Occipital lobe (tissue), 2 donors: ENCODE results near the gene LHX1. TPM values are rescaled to one million over a fixed set of nuclear protein-coding genes. Genes with fewer than 3 reads are reported as not detected.

ENCODE experiments used
- DNase-seq: peaks from one replicate; lab custom pipeline; 2025; lab: John Stamatoyannopoulos, UW
- total RNA-seq: library from RNA; depleted of rRNA; stranded (reverse); fragments of >200 nt; gene quantifications from one replicate; pipeline ENCODE4 v1.2.3, GENCODE V29; 2014

The LHX1 gene
- total RNA-seq, 1 donor from 2014 or later = not detected

DNA sequence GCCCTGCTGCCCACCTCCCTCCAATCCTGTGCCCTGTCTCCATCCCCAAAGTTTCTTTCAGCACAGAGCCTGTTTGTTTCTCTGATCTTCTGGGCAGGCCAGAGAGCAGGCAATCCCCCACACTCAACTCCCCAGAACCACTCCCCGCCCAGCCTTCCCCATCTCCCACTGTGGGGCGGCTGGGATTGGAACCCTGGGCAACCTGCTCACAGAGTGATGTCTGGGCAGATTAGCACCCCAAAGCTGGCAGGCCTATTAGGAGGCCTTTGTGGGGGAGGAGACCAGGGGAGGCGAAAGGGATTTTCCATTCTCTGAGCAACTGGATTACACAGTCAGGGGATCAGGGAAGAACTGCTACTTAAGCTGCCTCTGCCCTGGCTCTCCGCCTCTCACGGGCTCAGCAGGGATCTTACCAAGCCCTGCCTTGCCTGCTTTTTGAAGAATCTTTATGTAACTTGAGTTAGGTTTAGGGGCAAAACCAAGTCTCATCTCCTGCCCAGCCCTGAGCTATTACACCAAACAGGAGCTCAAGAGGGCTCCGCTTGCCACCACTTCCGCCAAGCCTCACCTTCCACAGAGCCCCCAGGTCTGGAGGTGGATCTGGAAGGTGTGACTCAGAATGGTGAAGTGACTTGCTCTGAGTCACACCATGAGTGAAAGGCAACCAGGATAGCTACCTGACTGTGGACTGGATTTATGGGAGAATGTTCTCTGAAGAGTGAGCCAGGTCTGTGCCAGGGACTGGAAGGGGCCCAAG, 16.0 kb upstream of the LHX1 start:
- DNase-seq = no peak

DNA sequence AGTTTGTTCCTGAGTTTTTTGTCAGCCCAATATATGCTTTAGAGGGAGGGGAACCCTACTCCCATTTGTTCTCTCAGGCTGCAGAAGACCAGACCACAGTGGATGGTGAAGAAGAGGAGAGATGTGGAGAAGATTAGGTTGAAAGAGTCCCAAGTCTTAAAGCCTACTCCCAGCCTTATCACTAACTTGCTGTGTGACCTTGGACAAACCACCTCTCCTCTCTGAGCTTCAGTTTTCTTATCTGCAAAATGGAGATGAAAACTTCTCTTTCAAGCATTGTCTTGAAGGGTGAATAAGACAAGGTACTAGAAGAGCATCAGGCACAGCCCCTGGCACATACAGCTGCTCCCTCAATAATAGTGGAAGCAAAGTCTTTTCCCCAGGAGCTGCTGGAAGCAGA, 15.1 kb upstream of the LHX1 start:
- no peak for DNase-seq

DNA sequence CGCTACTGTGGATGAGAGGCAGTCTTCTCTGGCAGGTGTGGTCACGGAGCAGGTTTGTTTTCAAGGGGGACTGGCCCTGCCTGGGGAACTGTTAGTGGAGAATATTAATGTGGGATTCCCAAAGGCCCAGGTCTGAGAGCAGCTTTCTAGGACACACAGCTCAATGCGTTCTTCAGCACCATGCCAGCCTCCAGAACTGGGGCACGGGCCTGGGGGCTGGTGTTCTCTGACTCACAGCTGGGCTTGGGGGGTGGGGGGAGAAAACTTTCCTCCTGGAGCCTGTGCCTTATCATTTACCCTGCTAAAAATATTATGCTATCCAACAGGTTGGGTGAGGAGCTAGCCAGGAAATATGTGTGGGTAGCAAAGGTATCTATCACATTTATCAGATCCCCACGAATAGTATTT, 13.5 kb upstream of the LHX1 start:
- DNase-seq = no peak

DNA sequence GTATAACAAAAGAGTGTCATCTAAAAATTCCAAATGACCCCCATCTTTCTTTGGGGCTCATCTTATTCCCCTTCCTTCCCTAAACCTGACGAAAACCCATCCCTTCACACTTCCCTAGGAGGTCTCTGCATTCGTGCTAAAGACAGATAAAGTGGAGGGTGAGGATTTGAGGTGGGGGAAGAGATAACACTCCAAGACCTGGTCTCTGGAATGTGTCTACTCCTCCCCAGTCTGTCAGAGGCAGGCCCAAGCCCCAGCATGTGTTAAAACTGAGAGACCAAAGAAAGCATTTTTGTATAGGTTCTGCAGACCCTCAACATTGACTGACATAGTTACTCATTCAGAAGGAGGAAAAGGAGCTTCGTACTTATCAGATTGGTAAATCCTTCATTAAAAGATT, 11.0 kb upstream of the LHX1 start:
- DNase-seq = no peak

DNA sequence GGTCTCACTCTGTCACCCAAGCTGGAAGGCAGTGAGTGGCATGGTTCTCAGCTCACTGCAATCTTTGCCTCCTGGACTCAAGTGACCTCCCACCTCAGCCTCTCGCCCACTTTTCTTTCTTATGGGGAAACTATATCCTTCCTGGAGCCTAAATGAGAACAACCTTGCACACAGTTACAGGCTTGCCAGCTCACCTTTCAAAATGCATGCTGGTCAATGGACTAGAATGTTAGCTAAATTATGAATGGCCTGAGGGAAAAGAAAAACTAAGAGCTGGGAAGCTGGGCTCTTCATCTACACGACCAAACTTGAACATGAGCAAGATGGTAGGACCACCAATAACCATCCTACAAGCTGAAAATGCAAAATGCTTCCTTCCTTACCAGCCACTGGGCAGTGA, 10.6 kb upstream of the LHX1 start:
- DNase-seq = no peak

DNA sequence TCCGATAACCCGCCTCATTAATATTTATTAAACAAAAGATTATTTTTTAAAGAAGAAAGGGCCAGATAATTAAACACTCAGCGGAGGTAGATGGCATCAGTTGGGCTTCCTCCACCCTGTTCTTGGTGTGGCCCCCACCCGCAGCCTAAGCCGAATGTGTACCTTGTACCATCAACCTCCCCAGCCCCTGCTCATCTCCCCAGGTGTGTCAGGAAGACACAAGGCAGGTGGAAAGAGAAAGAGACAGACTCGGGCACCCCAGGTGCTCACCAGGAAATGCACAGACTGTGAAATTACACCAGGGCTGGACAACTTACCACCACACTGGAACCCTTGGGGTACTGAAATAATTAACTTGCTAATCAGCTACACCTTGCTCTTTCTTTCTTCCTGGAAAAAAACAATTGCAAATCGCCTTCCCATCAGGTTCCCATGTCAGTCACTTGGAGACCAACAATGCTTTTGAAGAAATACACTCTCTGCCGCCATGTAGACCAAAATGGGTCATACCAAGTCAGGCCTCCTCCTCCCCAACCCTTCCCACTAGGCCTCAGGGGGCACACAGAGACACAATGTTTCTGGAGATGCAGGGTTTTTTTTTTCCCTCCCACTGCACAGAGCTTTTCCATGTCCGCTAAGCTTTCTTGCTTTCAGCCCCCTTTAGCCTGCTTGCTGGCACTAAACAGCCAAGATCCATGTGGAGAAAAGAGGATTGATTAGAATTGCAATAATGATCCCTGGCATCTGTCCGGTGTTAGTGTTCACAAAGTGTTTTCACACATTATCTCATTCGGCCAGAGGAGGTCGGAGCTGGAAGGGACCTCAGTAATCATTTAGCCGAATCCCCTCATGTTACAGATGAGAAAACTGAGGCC, 8.6 kb upstream of the LHX1 start:
- no peak for DNase-seq

DNA sequence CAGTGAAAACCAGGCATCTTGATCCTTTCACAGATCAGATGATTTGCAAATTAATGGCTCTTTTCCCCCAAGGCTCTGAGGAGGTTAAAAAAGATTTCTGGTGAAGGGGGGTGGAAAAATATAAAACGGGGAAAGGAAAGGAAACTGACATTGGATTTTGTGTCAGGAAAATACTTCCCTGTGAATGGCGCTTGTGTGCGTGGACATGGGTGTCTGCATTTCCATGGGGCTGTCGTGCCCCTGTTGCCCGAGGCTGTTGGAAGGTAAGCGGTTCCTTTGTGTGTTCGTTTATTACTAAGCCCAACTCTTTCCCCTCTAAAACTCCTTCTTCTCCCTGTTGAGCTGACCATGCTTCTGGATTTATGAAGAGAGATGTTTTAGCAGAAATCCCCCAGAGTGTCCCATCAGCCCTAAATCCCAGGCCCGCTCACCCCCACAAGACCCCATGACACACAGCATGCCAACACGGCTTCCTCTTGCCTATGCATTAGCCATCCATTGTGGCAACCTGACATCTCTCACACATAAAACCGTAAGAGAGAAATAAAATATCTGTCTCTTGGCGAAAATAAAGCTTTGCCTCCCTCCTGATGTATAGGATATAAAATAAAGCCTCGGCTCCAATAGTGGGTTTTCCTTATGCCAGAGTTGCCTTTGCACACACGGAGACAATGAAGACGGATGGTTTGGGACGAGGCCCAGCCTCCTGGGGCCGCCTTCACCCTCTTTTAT, 7.3 kb upstream of the LHX1 start:
- DNase-seq = no peak

DNA sequence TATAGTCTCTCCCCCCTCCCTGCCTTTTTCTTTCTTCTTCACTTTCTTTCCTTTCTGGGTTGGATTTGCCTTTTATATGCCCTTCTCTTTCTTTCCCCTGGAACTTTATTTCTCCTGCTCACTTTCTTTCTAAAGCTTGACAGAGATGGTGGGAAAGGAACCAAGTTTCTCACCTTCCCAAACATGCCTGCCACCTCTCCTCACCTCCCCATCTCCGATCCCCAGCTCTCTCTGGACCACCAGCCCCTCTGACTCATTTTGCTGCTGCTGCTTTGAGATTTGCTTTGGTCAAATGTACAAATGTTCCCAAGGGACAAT, 6.7 kb upstream of the LHX1 start:
- DNase-seq = no peak

DNA sequence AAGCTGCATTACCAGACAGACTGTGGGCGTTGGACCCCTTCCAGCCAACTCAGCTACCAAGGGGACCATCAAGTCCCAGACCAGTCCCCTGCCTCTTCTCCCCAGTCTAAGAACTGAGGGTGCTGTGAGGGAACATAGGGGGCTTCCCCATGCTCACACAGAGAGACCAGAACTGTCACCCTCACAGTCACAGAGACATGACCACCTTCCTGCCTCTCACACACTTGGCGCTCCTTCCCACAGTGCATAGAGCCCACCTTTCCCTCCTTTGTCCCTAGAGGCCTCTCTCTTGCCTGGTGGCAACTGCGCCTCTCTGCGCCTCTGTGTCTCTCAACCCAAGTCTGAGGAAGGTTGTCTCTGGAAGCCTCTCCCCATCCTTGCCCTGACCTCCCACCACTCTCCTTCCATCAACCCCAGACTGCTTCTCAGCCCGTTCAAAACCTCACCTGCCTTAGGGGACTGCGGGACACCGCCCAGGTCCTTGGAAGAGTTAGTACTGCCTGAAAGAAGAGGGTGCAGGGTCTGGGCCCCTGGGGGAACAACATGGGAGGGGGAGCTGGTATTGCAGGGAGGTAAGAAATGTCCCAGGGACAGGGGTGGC, 6.1 kb upstream of the LHX1 start:
- DNase-seq = no peak

DNA sequence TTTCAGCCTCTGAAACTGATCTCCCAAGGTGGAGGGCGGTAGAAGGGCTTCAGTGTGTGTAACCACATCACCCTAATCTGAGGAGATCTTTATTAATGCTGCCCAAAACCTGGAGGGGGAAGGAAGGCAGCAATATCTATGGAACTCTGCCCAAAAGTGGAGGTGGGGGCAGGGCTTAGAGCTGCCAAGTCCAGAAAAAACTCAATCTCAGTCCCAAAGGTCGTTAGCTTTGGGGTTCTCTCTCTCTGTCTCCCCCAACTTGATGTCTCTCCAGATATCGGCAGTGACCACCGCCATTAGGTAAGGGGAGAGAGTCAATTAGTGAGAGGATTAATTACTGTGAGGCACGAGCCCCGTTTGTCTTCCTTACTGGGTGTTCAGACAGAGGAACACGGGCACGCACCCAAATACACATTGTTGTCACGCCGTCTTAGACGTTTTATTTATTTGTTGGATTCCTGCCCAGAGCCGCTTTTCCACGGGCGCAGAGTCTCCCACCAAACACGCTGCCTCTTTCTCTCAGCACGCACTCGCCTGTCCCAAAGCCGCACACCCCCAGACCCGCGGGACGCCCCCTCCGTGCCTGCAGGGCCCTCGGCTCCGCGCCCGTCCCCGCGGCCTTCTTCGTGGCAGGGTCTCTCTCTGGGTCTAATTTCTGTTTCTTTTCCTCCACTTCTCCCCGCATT, 5.4 kb upstream of the LHX1 start:
- DNase-seq = no peak

DNA sequence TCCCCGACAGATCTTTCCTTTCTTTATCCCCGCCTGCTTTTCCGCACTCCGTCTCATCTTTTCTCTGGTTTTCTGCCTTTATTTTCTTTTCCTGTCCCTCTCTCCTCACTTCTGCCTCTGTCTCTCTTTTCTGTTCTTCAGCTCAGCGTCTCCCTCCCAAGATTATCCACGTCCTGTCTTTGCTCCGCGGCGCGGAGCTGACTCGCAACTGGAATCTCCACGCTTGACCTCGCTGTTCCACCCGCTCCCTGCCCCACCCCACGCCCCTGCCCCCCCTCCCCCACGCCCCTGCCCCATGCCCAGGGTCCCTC, 4.9 kb upstream of the LHX1 start:
- DNase-seq = no peak

DNA sequence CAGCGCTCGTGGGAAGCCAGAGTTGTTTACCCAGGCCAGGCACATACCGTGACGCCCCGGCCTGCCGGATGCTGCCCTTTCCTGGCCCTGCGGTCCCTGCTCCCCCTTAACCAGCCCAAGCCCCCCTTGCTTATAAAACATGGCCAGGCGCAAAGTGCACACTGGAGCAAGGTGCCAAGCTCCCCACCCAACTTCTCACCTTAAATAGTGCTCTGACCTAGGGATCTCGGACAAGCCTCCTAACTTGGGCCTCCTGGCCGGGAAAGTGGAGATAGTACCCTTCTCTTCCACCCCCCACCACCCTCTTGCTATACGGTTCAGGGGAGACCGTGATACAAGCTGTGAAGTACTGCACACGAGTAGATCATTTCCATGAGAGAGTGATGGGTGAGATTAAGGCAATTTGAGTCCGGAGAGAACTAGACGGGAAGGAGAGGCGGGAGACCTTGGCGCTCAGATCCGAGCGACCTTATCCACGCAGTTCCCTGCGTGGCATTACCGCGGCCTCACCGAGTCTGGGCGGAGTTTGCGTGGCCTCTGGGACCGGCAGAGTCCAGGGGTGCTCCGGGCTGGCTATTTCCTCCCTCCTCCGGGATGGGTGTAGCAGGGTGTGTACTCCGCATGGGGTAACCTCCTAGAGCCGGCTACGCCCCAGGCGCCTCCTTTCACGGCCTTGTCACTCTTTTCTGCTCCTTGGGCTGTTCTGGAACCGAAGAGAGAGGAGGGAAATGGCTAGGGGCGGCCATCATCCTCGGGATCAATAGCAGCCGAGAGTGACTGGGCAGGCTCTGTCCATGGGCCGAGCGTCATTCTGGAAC, 4.4 kb upstream of the LHX1 start:
- no peak for DNase-seq

DNA sequence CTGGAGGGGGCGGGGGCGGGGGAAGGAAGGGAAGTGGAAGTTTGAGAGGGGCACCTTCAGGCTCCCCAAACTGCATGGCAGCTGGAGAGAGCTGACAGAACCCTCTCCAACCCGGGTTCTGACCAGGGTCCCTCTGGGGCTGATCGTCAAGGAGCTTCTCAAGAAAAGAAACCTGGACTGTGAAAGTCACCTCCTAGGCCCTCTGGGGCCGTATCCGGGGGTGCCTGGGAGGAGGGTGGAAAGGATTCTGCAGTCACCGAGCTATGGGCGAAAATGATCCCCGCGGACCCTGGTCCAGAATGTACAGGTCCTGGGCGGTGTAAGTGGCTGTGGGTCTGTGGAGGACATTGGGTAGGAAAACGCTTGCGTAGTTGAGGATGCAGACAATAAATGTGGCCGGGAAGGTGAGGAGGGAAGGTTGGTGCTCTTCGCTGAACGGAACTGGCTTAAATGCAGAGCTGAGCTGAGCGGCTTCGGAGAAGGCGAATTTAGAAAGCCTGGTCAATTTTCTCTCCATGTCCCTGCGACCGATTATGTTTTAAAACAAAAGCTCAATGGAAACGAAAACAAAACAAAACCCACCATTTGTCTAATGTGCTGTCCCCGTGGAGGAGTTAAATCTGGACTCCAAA, 3.6 kb upstream of the LHX1 start:
- DNase-seq = no peak

DNA sequence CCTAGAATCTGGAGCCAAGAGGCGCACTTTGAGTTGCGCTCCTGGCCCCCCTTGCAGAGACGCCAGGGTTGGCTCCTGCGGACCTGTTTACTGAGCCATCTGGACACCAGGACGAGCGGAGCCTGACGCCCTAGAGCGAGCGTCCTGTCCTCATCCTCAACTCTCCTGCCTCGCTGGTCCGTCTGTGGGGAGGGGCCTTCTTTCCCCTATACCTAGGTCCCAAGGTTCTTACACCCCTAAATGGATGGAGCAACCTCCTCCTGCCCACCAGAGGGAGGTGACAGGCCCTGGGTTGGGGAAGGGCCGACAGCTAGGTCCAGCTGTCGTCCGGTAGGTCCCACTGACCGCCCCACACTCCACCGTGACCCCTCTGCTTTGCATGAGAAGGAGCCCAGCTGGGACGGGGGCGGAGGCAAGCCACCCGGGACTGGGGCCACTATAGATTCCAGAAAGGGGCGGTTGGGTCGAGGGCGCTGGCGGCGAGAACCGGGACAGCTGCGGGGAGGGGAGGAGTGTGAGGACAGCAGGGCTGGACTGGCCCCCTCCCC, 3.1 kb upstream of the LHX1 start:
- DNase-seq = no peak

DNA sequence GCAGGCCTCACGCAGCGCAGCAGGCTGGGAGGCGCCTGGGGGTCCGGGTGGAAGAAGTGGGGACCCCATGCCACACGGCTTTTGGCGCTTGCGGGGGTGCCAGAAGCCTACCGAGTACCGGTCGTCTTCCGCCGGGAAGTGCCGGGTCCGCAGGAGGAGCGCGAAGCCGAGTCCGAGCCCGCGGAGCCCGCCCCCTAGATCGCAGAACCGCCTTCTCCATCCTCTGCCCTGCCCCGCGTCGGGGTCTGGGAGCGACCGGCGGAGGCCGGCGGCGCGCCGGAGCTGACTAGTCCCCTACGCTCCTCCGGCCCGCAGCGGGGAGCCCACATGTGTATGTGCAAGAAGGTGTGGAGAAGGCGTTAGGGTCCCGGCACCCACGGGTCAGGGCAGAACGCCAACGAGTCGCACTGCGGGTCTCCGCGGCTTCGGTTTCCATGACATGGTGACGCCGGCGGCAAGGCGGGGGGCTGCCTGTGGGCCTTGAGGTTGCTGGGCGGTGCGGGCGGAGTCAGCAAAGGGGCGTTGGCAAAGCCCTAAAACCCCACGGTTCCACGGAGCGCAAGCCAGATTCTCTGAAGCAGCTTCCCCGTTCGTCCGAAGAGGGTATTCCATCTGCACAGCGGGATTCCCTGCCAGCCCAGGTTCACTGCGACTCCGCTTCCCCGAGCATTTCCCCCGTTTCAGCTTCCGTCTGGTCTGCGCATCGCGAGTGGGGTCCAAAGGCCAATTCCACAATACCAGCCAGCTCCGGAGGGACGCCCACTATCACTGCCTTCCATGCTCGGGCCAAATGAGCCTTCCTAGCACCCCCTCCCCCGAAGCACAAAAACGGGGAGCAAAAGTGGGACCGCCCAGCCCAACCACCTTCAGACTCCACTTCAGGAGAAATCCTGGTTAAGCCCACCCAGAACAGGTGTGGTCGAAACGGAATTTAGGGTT, 2.3 kb upstream of the LHX1 start:
- no peak for DNase-seq

DNA sequence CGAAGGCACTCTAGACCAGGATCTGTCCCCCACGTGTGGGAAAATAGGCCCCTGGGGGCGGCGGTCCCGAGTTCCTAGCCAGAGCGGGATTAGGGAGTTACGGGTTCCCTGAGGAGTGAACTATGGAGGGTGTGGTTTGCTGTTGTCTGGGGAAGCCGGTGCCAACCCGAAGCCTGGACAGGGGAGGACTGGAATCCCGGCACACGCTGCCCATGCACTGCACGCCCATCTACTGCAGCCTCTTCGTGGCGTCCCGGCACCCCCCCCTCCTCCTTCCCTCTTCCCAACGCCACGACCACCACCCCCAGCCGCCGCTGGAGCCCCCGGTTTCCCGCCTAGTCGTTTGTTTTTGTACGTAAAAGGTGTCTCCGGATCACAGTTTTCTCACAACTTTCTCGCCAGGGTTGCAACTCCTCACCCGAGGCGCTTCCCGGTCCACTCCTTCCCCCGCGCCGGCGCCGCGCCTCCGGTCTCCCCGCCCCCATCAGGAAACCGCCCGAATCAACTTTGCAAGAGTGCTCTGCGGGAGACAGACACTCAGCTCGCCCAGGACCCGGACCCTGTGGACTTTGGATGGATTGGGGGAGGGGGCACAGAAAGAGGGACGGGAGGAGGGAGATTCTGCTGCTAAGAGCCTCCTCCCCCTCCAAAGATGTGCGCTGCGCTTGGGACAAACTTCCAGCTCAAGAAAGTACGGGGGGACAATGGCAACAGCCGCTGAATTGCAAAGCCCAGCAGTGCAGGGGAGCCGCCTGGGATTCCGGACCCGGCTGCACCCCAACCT, 1.4 kb upstream of the LHX1 start:
- no peak for DNase-seq

DNA sequence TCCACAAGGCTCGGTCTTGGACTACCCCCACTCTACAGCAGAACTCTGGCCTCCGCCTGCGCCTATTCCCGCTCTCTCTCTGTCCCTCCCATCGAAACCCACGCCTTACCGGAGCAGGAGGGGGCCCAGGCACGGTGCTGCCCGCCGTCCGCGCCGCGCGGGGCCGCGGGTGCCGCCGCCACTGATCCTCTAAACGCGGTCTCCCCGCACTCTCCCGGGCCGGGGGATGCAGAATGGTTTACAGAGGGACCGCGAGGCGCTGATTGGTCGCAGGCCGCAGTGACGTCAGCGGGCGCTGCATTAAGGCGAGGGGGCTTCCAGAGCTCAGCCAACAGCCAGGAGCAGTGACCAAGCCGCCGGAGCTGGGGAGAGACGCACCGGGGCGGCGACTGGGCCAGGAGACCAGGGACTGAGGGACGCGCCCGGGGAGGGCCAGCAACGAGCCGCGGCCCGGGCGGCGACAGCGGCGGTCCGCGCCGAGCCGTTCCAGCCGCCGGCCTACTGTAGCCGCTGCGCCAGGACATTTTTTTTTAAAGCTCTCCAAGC, 747 bp upstream of the LHX1 start:
- DNase-seq = no peak
